ENCODE data around the gene ZNF641.
A peak's percentile ranks its signal among the peaks of the same experiment; 100 is the strongest.

The ZNF641 gene

DNA sequence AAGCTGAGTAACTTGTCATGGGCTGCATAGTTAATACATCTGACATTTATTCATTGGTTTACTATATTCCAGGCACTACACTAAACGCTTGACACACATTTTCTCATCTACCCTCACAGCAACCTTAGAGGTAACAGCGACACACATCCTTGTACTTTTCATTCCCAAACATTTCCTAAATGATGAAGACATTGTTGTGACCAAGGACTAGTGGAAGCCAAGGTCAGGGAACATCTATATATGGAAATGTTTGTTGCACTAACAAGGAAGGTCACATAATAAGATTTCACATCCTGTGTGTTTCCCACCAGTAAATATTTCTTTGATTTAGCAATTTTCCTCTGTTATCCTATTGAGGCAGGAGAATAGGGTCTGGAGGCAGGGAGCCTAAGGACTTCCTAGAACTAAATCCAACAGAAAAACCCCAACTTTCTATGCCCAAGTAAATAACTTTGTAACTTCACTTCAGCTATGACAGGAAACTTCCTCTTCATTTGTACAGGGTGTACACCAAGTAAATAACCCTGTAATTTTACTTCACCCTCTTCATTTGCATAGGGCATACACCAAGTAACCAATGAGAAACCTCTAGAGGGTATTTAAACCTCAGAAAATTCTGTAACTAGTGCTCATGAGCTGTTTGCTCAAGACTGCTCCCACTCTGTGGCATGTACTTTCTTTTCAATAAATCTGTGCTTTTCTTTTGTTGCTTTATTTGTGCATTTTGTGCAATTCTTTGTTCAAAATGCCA lies 48.4 kb downstream of the ZNF641 start:
- no peak overlapping the region for H3K27ac ChIP-seq (ENCODE audit: insufficient read depth, low read depth, low read length, poor library complexity, severe bottlenecking)
- no peaks in the 10 kb centered on the region for H3K4me1 ChIP-seq (ENCODE audit: control insufficient read depth, insufficient read depth, low read length)
- H3K4me3 ChIP-seq (ENCODE audit: insufficient read depth, low read depth, low read length): no peak overlapping the region
- no peaks in the 10 kb centered on the region for H3K36me3 ChIP-seq (ENCODE audit: control insufficient read depth, insufficient read depth, low read length)
- H3K9me3 ChIP-seq (ENCODE audit: control insufficient read depth, low read length): no peaks in the 10 kb centered on the region
- 86 to 93% methylated on average over 2 of the region's 2 CpGs for WGBS, 2 experiments
- H3K27me3 ChIP-seq (ENCODE audit: control insufficient read depth, insufficient read depth, low read length, poor library complexity, severe bottlenecking): no peaks in the 10 kb centered on the region

DNA sequence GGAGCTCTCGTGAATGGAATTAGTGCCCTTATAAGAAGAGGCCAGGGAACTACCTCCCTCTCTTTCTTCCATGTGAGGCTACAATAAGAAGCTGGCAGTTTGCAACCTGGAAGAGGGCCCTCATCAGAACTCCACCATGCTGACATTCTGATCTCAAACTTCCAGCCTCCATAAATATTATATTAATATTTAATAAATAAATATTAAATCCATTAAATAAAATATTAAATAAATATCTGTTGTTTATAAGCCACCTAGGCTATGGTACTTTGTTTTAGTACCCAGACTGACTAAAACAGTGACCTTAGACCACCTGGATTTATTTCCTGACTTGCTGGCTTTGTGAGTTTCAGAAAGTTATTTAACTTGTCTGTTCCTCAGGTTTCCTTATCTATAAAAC lies 49.9 kb downstream of the ZNF641 start:
- WGBS, 2 experiments: 94 to 100% methylated on average over 1 of the region's 1 CpG
- H3K36me3 ChIP-seq (ENCODE audit: control insufficient read depth, insufficient read depth, low read length): no peaks in the 10 kb centered on the region
- H3K4me1 ChIP-seq (ENCODE audit: control insufficient read depth, insufficient read depth, low read length): no peaks in the 10 kb centered on the region
- H3K9me3 ChIP-seq (ENCODE audit: control insufficient read depth, low read length): no peaks in the 10 kb centered on the region
- H3K27me3 ChIP-seq (ENCODE audit: control insufficient read depth, insufficient read depth, low read length, poor library complexity, severe bottlenecking): no peaks in the 10 kb centered on the region
- no peak overlapping the region for H3K27ac ChIP-seq (ENCODE audit: insufficient read depth, low read depth, low read length, poor library complexity, severe bottlenecking)
- H3K4me3 ChIP-seq (ENCODE audit: insufficient read depth, low read depth, low read length): no peak overlapping the region

GRCh38 chr12:48296586-48297282 lies 54.0 kb downstream of the ZNF641 start:
- WGBS, 2 experiments: 34 to 37% methylated on average over 30 of the region's 30 CpGs
- Histone ChIP-seq H3K36me3 (ENCODE audit: control insufficient read depth, insufficient read depth, low read length) (no peaks in the 10 kb centered on the region), H3K9me3 (ENCODE audit: control insufficient read depth, low read length) (no peaks in the 10 kb centered on the region), H3K27ac (ENCODE audit: insufficient read depth, low read depth, low read length, poor library complexity, severe bottlenecking) (no peak overlapping the region), H3K27me3 (ENCODE audit: control insufficient read depth, insufficient read depth, low read length, poor library complexity, severe bottlenecking) (no peaks in the 10 kb centered on the region), H3K4me1 (ENCODE audit: control insufficient read depth, insufficient read depth, low read length) (no peaks in the 10 kb centered on the region), H3K4me3 (ENCODE audit: insufficient read depth, low read depth, low read length) (peak overlapping the region; percentile 51)

DNA sequence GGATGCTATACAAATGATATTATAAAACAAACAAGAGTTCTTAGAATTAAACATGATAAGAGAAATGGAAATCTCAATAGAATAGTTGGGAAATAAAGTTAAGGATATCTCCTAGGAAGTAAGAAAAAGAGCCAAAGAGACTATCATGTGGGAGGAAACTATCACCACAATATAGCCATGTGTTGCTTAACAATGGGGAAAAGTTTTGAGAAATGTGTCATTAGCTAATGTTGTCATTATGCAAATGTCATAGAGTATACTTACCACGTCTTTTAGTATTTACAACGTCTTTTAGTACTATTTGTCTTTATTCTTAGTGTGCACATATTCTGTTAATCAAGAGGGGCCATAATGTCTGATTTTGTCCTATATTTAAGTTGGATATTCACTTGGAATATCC lies 58.7 kb downstream of the ZNF641 start:
- WGBS, 2 experiments: 75% methylated on average over 2 of the region's 2 CpGs; no CpG with 5 or more reads in 1 of the 2 experiments
- H3K27ac ChIP-seq (ENCODE audit: insufficient read depth, low read depth, low read length, poor library complexity, severe bottlenecking): no peak overlapping the region
- no peaks in the 10 kb centered on the region for H3K4me1 ChIP-seq (ENCODE audit: control insufficient read depth, insufficient read depth, low read length)

DNA sequence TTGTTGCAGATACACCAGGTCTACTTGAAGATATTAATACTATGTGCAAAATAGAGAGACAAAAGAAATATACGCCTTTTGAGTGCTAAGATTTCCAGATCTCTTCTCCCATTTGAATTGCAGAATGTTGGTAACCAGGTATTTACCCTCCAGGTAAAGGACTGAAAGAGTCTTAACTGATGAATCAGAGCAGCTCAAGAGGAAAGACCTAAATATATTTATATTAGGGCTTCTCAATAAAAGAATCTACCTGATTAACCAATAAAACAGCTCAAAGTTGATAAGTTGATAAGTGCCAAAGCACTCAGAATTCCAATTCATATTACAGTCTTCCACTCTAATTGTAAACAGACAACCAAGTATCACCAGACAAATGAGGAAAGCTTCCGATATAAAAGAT lies 59.2 kb downstream of the ZNF641 start:
- Histone ChIP-seq H3K27me3 (ENCODE audit: control insufficient read depth, insufficient read depth, low read length, poor library complexity, severe bottlenecking) (no peaks in the 10 kb centered on the region), H3K4me3 (ENCODE audit: insufficient read depth, low read depth, low read length) (no peak overlapping the region), H3K36me3 (ENCODE audit: control insufficient read depth, insufficient read depth, low read length) (no peaks in the 10 kb centered on the region), H3K27ac (ENCODE audit: insufficient read depth, low read depth, low read length, poor library complexity, severe bottlenecking) (no peak overlapping the region), H3K9me3 (ENCODE audit: control insufficient read depth, low read length) (no peaks in the 10 kb centered on the region), H3K4me1 (ENCODE audit: control insufficient read depth, insufficient read depth, low read length) (no peaks in the 10 kb centered on the region)
- 81 to 100% methylated on average over 1 to 2 of the region's 2 CpGs for WGBS, 2 experiments

More for the DNA sequence above, 58.7 kb downstream of the ZNF641 start:
- no peak overlapping the region for H3K4me3 ChIP-seq (ENCODE audit: insufficient read depth, low read depth, low read length)
- H3K27me3 ChIP-seq (ENCODE audit: control insufficient read depth, insufficient read depth, low read length, poor library complexity, severe bottlenecking): no peaks in the 10 kb centered on the region
- no peaks in the 10 kb centered on the region for H3K9me3 ChIP-seq (ENCODE audit: control insufficient read depth, low read length)
- H3K36me3 ChIP-seq (ENCODE audit: control insufficient read depth, insufficient read depth, low read length): no peaks in the 10 kb centered on the region

- Histone ChIP-seq H3K4me1 (ENCODE audit: control insufficient read depth, insufficient read depth, low read length) (no peaks in the 10 kb centered on the region), H3K9me3 (ENCODE audit: control insufficient read depth, low read length) (no peaks in the 10 kb centered on the region), H3K27ac (ENCODE audit: insufficient read depth, low read depth, low read length, poor library complexity, severe bottlenecking) (no peak overlapping the region), H3K36me3 (ENCODE audit: control insufficient read depth, insufficient read depth, low read length) (no peaks in the 10 kb centered on the region), H3K4me3 (ENCODE audit: insufficient read depth, low read depth, low read length) (no peak overlapping the region), H3K27me3 (ENCODE audit: control insufficient read depth, insufficient read depth, low read length, poor library complexity, severe bottlenecking) (peaks cover 6% of the 10 kb centered on the region)
- 91 to 95% methylated on average over 4 to 6 of the region's 6 CpGs for WGBS, 2 experiments
Observed at GRCh38 chr12:48288387-48289268, 62.1 kb downstream of the ZNF641 start.
